ENCODE results near the gene SFXN1. TPM values are rescaled to one million over a fixed set of nuclear protein-coding genes. Genes with fewer than 3 reads are reported as not detected.

Gene SFXN1
- total RNA-seq, 1 experiment from 2014 or later, result 115 TPM

- Histone ChIP-seq H3K36me3 (replicated peaks; ENCODE audit: control insufficient read depth, insufficient read depth, low read length) (no peaks in the 10 kb centered on the region), H3K27me3 (ENCODE audit: control insufficient read depth, insufficient read depth, low read length) (no peaks in the 10 kb centered on the region), H3K4me3 (ENCODE audit: insufficient read depth, low read depth, low read length) (no peak overlapping the region)
- DNase-seq, result peak; percentile 74
Observed at GRCh38 chr5:175573493-175574269, 95.3 kb downstream of the SFXN1 start.

- H3K4me3 ChIP-seq (ENCODE audit: insufficient read depth, low read depth, low read length), result no peak overlapping the region
- no peaks in the 10 kb centered on the region for H3K27me3 ChIP-seq (ENCODE audit: control insufficient read depth, insufficient read depth, low read length)
- H3K36me3 ChIP-seq (replicated peaks; ENCODE audit: control insufficient read depth, insufficient read depth, low read length), result no peaks in the 10 kb centered on the region
- DNase-seq, result no peak
Observed at GRCh38 chr5:175575301-175575700, 96.9 kb downstream of the SFXN1 start.

- H3K27me3 ChIP-seq (ENCODE audit: control insufficient read depth, insufficient read depth, low read length), result no peaks in the 10 kb centered on the region
- no peak for DNase-seq
- H3K4me3 ChIP-seq (ENCODE audit: insufficient read depth, low read depth, low read length), result no peak overlapping the region
- H3K36me3 ChIP-seq (replicated peaks; ENCODE audit: control insufficient read depth, insufficient read depth, low read length), result no peaks in the 10 kb centered on the region
Observed at GRCh38 chr5:175576096-175576495, 97.7 kb downstream of the SFXN1 start.

- no peak for DNase-seq
- Histone ChIP-seq H3K4me3 (ENCODE audit: insufficient read depth, low read depth, low read length) (no peak overlapping the region), H3K36me3 (replicated peaks; ENCODE audit: control insufficient read depth, insufficient read depth, low read length) (no peaks in the 10 kb centered on the region), H3K27me3 (ENCODE audit: control insufficient read depth, insufficient read depth, low read length) (no peaks in the 10 kb centered on the region)
Observed at GRCh38 chr5:175576591-175576990, 98.2 kb downstream of the SFXN1 start.

Other genes starting within 250 kb of the SFXN1 start
- 0.10 TPM in 1 of 2 replicates, not detected in the other for gene DRD1, start 34.4 kb upstream of the SFXN1 start, total RNA-seq (2014; rRNA removed; shearing (Covaris generic))
- 5.5 and 5.8 TPM in 2 replicates for gene HRH2, start 179.5 kb downstream of the SFXN1 start, total RNA-seq (2014; rRNA removed; shearing (Covaris generic))